DOHH2 (cell line): ENCODE data around the gene RAB11FIP5.

ENCODE experiments used
- H3F3A ChIP-seq: fragments of 200-600 bp; sonication (generic), shearing (Covaris generic); 2 replicates; pipeline ENCODE4 v1.6.0; 2016; ENCODE audit warnings: antibody characterized with exemption, mild to moderate bottlenecking; ENCODE audit not compliant: control insufficient read depth, insufficient read depth
- H3K27ac ChIP-seq: fragments of 200-600 bp; sonication (generic); 2 replicates; pipeline ENCODE4 v1.5.1; 2014; ENCODE audit warnings: low read depth, mild to moderate bottlenecking, low read length, moderate library complexity
- H3K27me3 ChIP-seq: fragments of 200-600 bp; sonication (generic); 2 replicates; pipeline ENCODE4 v1.6.1; 2014; ENCODE audit warnings: mild to moderate bottlenecking, low read length, mixed read lengths; ENCODE audit not compliant: control insufficient read depth
- H3K36me3 ChIP-seq: fragments of 200-600 bp; sonication (generic); 2 replicates; pipeline ENCODE4 v1.6.1; 2014; ENCODE audit warnings: mild to moderate bottlenecking, low read length, moderate library complexity, mixed read lengths; ENCODE audit not compliant: control insufficient read depth
- H3K4me1 ChIP-seq: fragments of 200-600 bp; sonication (generic); 2 replicates; pipeline ENCODE4 v1.6.1; 2014; ENCODE audit warnings: mild to moderate bottlenecking, low read length, mixed read lengths; ENCODE audit not compliant: control insufficient read depth
- H3K4me2 ChIP-seq: fragments of 200-600 bp; sonication (generic); 2 replicates; pipeline ENCODE4 v1.6.0; 2014; ENCODE audit warnings: mild to moderate bottlenecking, low read length, moderate library complexity
- H3K4me3 ChIP-seq: fragments of 200-600 bp; sonication (generic); 2 replicates; pipeline ENCODE4 v1.5.1; 2014; ENCODE audit warnings: mild to moderate bottlenecking, low read length, mixed read lengths
- H3K79me2 ChIP-seq: fragments of 200-600 bp; sonication (generic); 2 replicates; pipeline ENCODE4 v1.6.1; 2014; ENCODE audit warnings: mild to moderate bottlenecking, low read length, mixed read lengths; ENCODE audit not compliant: control insufficient read depth
- H3K9me2 ChIP-seq: fragments of 200-600 bp; sonication (generic); replicated peaks from 2 replicates; pipeline ENCODE4 v1.6.1; 2014; ENCODE audit warnings: mild to moderate bottlenecking, low read length, mixed read lengths; ENCODE audit not compliant: control insufficient read depth
- H3K9me3 ChIP-seq: fragments of 200-600 bp; sonication (generic); 2 replicates; pipeline ENCODE4 v1.6.1; 2014; ENCODE audit warnings: antibody characterized with exemption, low read length, mixed read lengths; ENCODE audit not compliant: control insufficient read depth, insufficient read depth
- H4K20me1 ChIP-seq: fragments of 200-600 bp; sonication (generic); 2 replicates; pipeline ENCODE4 v1.6.0; 2014; ENCODE audit warnings: low read depth, mild to moderate bottlenecking, antibody characterized with exemption, low read length, moderate library complexity; ENCODE audit not compliant: control insufficient read depth, insufficient read depth
- CTCF ChIP-seq: fragments of 200-600 bp; sonication (generic); IDR thresholded peaks from one replicate; pipeline ENCODE4 v1.5.1; 2014; ENCODE audit warnings: antibody characterized with exemption, mild to moderate bottlenecking, low read depth, low read length; ENCODE audit not compliant: poor library complexity, severe bottlenecking
- EZH2phosphoT487 ChIP-seq: fragments of 200-600 bp; sonication (generic); IDR thresholded peaks from 2 replicates; pipeline ENCODE4 v1.6.1; 2017; ENCODE audit warnings: borderline replicate concordance, mild to moderate bottlenecking, antibody characterized with exemption, low read length, moderate library complexity, mixed read lengths

Gene RAB11FIP5

GRCh38 chr2:73083886-73084800 is 28.6 kb downstream of the RAB11FIP5 start:
- Histone ChIP-seq H3K9me2 (no peaks in the 10 kb centered on the region), H3K4me3 (no peak overlapping the region), H4K20me1 (no peaks in the 10 kb centered on the region), H3F3A (no peaks in the 10 kb centered on the region), H3K27ac (no peak overlapping the region), H3K4me2 (no peak overlapping the region), H3K4me1 (no peaks in the 10 kb centered on the region), H3K27me3 (peaks cover 16% of the 10 kb centered on the region; the same call in 1 of the 2 replicates), H3K36me3 (no peaks in the 10 kb centered on the region), H3K79me2 (no peaks in the 10 kb centered on the region), H3K9me3 (no peaks in the 10 kb centered on the region)
- TF ChIP-seq EZH2phosphoT487 = no peak
- TF ChIP-seq CTCF = no peak

GRCh38 chr2:73082523-73083410 is 30.0 kb downstream of the RAB11FIP5 start:
- TF ChIP-seq EZH2phosphoT487 = no peak
- no peaks in the 10 kb centered on the region for H4K20me1 ChIP-seq
- H3K9me3 ChIP-seq = no peaks in the 10 kb centered on the region
- no peaks in the 10 kb centered on the region for H3K79me2 ChIP-seq
- H3K9me2 ChIP-seq = no peaks in the 10 kb centered on the region
- H3K27ac ChIP-seq = no peak overlapping the region
- no peak overlapping the region for H3K4me2 ChIP-seq
- H3K4me1 ChIP-seq = no peaks in the 10 kb centered on the region
- no peaks in the 10 kb centered on the region for H3K36me3 ChIP-seq
- H3F3A ChIP-seq = no peaks in the 10 kb centered on the region
- H3K27me3 ChIP-seq = peaks cover 27% of the 10 kb centered on the region
- no peak overlapping the region for H3K4me3 ChIP-seq

GRCh38 chr2:73081181-73081671 is 31.5 kb downstream of the RAB11FIP5 start:
- Histone ChIP-seq H3K36me3 (no peaks in the 10 kb centered on the region), H3K4me3 (no peak overlapping the region), H3K27me3 (peaks cover 32% of the 10 kb centered on the region), H4K20me1 (no peaks in the 10 kb centered on the region), H3K4me1 (no peaks in the 10 kb centered on the region), H3K4me2 (no peak overlapping the region), H3K9me3 (no peaks in the 10 kb centered on the region), H3K9me2 (no peaks in the 10 kb centered on the region), H3K79me2 (no peaks in the 10 kb centered on the region), H3K27ac (no peak overlapping the region), H3F3A (no peaks in the 10 kb centered on the region)
- TF ChIP-seq EZH2phosphoT487 (no peak), CTCF (no peak)
